ENCODE measurements around the gene MTAP.

- TF ChIP-seq CTCF (IDR thresholded peaks at IDR 0.05 in 2 of 3, conservative IDR thresholded peaks at IDR 0.05 in 1 of 3; ENCODE audit: borderline replicate concordance in 1 of 3, insufficient read depth in 1 of 3, low read depth in 2 of 3, low read length in 2 of 3) (no peak), SP1 (IDR thresholded peaks at IDR 0.05; ENCODE audit: low read depth) (no peak)
These were observed 180.0 kb downstream of the MTAP start for GRCh38 chr9:21982391-21982790.

All from HCT116 (cell line).